Activated gamma-delta T cell treated with anti-CD3 and anti-CD28 coated beads, Interleukin-2, amount 50 U/mL, for 16 hours (primary cell): Measurements from ENCODE around the gene RAB11B.
"Not testable (repeated sequence)": the region's sequence is repeated elsewhere in the genome, so short reads cannot be mapped to it uniquely, and the experiment has no call there.

Source experiments
- DNase-seq: peaks from one replicate; pipeline ENCODE4 v3.0.0-alpha.2; 2020; ENCODE audit warnings: low read depth

Gene RAB11B

DNA sequence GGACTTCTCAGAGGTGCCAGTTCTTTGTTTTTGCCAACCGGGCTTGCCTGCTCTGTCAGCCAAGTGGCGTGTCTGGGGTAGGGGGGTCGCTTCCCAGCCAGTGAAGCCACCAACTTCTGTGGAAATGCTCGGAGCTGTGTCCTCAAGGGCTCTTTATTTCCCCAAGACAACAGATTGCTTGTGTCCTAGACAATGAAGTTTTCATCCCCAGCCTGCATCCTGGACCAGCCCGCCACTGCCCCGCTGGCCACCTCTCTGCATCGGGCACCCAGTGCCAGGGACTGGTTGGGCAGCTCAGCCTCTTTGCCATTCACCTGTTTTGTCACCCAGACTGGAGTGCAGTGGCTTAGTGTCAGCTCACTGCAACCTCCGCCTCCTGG, 3.7 kb downstream of the RAB11B start:
- no peak for DNase-seq

DNA sequence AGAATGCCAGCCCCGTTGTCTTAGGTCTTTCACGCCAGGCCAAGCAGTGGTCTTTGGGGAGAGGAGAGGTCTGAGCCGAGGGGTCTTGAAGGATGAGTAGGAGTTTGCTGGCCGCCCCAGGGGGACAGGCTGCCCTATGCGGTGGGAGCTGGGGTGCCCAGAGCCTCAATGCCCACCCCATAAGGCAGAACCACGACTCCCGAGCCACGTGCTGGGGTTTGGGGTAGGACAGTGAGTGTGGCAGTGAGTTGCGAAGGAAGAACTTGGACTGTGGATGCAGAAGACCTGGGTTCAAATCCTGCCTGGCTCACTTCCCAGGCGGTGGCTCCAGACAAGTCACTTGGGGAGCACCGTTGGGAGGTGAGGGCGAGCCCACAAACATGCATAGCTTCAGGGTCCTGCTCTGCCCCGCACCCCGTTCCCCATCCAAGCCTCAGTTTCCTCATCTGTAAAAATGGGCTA, 5.5 kb downstream of the RAB11B start:
- DNase-seq: no peak

DNA sequence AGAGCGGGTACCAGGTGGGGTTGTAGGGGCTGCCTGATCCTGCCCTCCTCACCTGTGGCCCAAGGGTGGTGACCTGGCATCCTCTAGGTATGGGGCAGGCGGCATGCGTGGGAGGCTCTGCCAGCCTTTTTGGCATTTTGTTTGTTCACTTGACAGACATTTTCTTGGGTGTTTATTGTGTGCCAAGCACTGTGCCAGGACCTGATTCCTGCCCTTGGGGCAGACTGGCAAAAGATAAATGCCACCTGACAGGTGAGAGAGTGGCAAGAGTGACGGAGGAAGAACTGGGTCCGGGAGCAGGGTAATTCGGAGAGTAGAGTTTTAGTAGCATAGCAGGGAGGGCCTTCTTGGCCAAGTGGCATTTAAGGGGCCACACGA, 6.0 kb downstream of the RAB11B start:
- no peak for DNase-seq

DNA sequence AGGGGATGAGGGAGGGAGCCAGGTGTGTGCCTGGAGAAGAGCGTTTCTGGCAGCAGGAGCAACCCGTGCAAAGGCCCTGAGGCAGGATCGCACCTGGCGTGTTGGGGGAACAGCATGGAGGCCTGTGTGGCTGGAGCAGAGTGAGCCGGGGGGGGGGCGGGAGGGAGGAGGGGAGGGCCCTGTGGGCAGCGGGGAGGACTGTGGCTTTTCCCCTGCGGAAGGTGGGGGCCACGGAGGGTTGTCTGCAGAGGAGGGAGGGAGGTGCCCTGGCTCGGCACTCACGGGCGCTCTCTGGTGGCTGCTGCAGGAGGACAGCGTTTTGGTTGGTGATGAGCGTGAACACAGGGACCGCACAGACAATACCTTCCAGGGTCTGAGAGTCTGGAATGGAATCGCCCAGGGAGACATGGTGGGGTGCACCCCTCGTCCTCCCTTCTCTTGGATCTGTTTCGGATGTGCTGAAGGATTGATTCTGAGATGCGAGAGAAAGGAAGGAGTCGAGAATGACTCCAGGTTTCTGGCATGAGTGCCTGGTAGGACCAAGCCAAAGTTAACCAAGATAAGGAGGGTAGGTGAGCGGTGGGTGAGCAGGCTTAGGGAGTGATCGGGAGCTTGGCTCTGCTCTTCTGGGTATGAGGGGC, 6.5 kb downstream of the RAB11B start:
- DNase-seq: peak; percentile 51

DNA sequence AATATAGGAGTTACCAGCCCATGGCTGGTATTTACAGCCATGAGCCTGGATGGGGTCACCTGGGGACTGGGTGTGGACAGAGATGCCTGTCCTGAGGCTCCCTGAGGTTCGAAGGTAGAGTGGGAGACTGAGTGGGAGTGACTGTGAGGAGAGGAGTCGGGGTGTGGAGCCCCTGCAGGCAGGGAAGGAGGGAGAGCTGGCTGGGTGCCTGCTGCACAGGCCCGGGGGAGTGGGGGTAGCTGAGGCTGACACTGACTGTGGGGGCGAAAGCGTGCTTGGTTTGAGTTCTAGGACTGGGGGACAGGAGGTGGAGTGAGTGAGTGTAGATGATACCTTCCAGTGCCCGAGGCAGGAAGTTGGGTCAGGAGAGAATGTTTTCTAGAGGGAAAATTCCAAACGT, 7.1 kb downstream of the RAB11B start:
- DNase-seq: no peak

DNA sequence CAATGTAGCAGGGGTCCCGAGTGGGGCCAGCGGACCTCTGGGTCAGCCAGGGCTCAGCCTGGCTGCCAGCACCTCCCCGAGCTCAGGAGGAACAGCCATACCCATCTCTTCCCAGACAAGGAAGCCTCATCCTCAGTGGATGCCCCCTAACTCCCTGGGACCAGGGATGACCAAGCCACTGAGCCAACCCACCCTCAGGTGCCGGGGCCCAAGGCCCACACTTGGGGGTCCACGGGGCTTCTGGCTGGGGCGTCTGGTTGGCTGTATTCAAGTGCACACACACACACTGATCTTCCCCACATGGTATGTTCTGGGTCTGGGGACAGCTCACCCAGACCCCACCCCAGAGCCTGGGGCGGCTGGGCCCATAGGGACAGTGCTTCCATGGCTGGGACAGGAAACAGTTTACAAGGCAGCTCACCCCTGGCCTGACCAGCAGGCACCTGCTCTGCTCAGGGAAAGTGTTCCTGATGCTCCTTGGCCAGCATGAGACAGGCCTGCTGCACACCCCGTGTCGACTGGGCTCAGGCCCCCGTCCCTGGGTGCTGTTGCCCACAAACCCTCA, 7.7 kb downstream of the RAB11B start:
- no peak for DNase-seq

DNA sequence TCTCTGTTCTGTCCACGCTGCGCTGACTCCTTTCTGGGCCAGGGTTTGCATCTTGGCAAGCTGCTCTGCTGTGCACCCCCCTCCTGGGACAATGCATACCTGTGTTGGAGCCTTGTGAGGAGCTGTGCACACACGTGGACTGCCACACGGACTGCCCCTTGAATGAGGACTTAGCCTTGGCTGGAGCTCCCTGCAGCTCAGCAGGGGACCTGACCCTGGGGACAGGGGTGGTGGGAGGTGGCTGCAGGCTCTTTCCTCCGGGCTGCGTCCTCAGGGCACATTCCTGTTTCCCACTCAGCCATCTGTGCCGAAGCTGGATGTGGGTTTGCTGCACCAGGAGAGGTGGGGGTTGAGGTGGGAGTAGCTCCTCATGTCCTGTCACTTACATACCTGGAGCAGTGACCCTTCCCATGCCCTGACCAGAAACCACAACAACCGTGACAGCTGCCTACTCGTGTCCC, 8.2 kb downstream of the RAB11B start:
- no peak for DNase-seq

DNA sequence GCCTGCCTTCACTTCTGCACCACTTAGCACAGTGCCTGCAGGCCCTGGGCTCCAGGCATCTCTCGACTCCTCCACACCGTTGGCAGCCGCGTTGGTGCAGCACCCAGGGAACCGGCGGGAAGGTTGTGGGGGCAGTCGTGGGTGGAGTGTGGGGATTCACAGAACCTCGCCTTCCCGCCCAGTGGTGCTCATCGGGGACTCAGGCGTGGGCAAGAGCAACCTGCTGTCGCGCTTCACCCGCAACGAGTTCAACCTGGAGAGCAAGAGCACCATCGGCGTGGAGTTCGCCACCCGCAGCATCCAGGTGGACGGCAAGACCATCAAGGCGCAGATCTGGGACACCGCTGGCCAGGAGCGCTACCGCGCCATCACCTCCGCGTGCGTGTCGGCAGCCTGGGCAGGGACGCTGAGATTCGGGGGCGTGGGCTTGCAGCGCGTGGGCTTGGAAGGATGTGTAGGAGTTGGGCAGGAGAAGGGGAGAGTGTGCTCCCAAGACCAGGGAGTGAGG, 9.6 kb downstream of the RAB11B start:
- no peak for DNase-seq

DNA sequence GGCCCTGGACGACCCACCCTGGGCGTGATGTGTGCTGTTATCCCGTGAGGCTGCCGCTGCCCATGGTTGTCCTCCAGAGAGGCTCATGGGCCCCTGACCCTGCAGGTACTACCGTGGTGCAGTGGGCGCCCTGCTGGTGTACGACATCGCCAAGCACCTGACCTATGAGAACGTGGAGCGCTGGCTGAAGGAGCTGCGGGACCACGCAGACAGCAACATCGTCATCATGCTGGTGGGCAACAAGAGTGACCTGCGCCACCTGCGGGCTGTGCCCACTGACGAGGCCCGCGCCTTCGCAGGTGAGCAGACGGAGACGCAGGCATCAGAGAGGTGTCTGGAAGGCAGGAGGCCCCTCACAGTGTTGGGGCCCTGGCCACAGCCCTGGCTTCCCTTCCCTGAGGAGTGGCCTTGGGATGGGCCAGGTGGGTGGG, 11.8 kb downstream of the RAB11B start:
- no peak for DNase-seq

DNA sequence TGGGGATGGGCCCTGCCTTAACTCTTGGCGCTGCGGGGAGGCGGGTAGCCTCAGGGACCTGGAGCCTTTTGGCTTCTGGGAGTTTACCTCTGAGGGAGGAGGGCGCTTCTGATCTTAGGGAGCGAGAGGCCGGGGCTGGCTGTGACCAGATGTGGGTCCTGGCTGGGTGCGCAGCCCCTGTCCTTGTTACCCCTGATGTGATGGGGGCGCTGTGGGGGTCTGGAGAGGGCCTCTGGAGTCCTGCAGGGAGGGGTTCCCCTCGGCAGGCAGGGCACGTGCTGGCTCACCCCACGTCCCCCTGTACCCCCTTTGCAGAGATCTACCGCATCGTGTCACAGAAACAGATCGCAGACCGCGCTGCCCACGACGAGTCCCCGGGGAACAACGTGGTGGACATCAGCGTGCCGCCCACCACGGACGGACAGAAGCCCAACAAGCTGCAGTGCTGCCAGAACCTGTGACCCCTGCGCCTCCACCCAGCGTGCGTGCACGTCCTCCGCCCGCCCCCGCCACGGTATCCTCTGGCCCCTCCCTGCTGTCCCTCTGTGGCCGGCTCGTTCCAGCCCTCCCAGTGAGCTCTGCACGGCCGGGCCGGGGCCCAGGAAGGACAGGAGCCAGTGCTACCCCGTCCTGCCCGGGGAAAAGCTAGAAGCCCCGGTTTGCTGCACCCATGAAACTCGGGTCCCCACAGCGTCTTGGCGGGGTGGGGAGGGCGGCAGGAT, 13.1 kb downstream of the RAB11B start:
- DNase-seq: no peak

DNA sequence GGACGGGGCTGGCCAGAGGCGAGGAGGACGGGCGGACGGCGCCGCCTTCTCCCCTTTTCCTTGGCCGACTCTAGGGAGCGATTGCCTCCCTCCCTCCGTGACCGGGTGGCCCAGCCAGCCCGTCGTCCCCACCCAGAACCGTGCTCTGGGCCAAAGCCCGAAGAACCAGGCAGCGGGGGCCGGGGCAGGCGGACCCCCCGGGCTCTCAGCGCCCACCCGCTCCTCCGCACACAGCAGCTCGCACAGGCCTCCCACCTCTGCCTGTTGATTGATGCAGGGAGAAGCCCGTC, 13.6 kb downstream of the RAB11B start:
- DNase-seq: no peak

DNA sequence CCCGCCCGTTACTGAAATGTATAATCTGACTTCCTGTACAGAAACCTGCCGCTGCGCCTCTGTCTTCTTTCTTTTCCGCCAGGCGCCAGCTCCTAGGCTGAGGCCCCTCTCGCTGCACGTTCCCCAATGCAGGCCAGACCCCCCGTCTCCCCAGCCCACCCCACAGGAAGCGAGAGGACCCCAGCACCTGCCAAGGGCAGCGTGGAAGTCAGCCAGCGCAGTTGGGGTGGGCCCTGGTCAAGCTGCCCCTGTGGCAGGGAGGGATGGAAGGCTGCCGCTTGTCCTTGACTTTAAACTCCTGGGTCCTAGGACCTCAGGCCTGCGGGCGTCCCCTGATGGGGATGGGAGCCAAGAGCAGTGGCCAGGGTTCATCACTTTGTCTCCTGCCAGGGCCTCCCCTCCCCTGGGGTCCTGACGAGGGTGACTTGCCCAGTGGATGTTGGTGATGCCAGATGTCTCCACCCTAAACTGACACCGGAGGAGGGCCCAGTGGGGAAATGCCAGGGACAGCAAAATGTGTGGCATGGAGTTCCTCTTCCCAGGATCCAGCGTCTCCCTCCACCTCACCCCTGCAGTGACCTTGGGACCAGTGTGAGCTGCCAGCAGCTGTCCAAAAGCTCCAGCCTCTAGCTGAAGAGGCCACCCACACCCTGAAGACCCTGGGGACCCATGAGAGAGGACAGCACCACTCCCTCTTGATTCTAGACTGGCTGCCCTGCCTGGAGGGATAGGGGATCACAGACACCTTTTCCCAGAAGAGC, 14.4 kb downstream of the RAB11B start:
- DNase-seq: no peak

DNA sequence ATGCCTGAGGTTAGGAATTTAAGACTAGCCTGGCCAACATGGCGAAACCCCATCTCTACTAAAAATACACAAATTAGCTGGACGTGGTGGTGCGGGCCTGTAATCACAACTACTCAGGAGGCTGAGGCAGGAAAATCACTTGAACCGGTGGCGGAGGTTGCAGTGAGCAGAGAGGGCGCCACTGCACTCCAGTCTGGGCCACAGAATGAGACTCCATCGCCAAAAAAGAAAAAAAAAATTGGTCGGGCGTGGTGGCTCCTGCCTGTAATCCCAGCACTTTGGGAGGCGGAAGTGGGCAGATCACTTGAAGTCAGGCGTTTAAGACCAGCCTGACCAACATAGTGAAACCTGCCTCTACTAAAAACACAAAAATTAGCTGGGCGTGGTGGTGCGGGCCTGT, 20.6 kb downstream of the RAB11B start:
- not testable (repeated sequence) for DNase-seq

DNA sequence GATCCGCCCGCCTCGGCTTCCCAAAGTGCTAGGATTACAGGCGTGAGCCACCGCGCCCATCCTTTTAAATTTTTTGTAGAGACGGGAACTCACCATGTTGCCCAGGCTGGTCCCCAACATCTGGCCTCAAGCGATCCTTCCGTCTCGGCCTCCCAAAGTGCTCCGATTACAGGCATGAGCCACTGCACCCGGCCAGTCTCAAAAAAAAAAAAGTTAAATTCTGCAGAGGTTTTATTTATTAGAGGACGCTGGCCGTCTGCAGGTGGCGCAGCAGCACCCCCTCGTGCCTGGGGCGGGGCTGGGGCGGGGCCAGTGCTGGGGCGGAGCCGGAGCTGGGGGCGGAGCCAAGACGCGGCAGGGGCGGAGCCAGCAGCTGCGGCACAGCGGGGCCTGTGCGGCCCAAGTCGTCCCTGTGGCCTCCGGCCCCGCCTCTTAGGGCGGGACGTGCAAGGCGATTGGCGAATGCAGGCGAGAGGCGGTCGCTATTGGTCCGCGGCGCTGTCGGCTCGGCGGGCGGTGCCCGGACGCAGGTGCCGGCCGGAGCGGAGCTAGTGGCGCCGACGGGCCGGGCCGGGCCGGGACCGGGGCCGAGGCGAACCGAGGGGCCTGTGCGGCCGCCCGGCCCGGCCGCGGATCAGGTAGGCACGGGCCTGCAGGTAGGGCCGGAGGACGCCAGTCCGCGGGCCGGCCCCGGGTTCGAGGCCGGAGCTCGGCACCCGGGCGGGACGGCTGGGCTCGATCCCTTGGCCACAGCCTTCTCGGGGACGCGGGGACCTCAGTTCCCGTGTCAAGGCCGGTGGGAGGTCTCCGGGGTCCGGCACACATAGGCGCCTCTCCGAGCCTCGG, 22.8 kb downstream of the RAB11B start, which contains the start of gene MARCHF2:
TSS of gene MARCHF2 (plus strand) at position 523 of the 846 bp plus-strand sequence. CDS start 8,536 bp downstream, outside the sequence.
- peak; percentile 91 for DNase-seq

DNA sequence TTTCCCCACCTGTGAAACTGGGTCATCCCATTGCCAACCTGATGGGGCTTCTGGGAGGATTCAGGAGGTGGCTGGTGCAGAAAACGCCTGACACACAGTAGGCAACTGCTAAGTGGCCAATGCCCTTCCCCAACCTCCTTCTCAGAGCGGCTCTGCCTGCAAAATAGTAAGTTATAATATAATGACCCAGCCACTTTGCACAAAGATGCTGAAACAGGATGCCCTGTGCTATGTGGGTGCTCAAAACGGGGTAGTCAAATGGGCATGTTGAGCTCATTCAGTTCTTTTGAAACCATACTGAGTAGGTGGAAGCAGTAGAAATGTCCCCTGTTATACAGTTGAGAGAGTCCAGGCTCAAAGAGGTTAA, 23.5 kb downstream of the RAB11B start:
- DNase-seq: no peak

DNA sequence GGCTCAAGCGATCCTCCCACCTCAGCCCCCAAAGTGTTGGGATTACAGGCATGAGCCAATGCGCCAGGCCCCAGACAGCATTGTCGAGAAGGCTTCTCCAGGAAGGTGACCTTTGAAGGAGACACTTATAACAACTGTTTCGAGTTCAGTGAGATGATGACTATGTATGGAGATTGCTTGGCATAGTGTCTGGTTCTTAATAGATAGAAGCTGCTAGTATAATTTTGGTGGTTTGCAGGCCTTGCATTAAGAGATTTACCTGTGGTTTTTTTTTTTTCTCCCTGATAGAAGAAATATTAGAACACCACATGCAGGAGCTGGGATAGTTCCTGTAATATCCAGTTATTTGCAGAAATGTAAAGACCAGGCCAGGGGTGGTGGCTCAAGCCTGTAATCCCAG, 26.6 kb downstream of the RAB11B start:
- DNase-seq: no peak

DNA sequence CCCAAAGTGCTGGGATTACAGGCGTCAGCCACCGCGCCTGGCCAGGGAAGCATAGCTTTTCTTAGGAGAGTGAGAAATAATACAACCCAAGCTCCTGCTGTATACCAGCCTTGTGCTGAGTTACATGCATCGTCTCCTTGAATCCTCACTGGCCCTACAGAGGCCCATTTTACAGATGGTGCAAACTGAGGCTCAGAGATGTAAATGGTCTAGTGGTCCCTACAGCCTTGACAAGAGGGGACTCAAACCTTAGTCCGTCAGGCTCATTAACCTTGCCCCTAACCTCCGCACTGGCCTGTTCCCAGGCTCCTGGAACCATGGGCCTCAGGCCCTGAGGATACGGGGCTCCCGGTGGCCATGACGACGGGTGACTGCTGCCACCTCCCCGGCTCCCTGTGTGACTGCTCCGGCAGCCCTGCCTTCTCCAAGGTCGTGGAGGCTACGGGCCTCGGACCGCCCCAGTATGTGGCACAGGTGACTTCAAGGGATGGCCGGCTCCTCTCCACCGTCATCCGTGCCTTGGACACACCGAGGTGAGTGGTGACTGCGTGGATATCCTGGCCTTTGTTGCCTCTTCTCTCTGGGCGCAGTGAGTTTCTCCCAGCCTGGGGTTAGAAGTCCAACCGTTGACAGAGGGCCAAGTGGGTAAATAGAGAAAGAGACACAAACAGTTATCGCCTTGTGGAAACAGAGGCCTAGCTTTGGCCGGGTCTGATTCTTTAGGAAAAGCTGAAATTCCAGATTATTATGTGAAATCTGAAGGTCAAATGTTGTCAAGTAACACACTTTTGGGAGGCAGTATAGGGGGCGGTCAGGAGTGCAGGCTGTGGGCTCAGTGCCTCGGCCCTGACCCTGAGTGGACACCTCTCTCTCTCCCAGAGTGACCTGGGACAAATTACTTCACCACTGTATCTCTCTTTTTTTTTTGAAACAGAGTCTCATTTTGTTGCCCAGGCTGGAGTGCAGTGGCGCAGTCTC, 31.6 kb downstream of the RAB11B start:
- DNase-seq: no peak

DNA sequence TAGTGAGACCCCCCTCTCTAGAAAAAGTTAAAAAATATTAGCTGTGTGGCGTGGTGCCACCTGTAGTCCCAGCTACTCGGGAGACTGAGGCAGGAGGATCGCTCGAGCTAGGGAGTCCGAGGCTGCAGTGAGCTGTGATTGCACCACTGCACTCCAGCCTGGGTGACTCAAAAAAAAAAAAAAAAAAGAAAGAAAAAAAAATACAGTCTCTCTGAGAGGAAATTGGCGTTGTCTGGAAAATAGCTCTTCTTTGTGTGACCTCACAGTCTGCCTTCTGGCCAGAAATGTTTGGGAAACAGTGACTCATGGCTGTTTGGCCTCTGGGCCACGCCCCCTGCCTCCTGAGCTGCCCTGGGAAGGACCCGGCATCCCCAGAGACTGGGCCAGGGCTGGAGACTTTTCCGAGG, 33.7 kb downstream of the RAB11B start:
- no peak for DNase-seq

DNA sequence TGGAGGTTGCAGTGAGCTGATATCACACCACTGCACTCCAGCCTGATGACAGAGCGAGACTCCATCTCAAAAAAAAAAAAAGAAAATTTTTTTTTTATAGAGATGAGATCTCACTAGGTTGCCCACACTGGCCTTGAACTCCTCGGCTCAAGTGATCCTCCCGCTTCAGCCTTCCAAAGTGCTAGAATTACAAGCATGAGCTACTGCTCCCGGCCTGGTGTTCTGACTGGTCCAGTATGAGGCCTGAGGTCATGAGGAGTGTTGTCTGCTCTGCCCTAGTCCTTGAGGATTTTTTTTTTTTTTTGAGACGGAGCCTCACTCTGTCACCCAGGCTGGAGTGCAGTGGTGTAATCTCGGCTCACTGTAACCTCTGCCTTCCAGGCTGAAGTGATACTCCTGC, 35.2 kb downstream of the RAB11B start:
- not testable (repeated sequence) for DNase-seq

DNA sequence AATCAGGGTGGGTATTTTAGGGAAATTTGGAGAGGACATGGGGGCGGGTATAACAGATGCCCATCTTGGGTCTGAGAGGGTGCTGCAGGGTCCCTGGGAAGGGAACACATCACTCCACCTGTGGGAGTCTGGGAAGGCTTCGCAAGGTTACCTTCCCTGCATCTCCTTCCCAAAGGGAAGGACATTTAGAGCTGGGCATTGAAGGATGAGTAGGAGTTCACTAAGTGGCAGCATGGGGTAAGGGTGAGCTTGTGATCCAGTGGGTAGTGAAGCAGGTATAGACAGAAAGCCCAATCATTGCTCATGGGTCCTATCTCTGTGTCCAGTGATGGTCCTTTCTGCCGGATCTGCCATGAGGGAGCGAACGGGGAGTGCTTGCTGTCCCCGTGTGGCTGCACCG, 36.1 kb downstream of the RAB11B start:
- DNase-seq: no peak
